NCI-H1105 treated with DMSO at 0.1 percent for 48 hours (cell line): ENCODE measurements around the gene TSHZ1.

ENCODE experiments used
- DNase-seq: peaks from one replicate; lab custom pipeline; 2025; lab: John Stamatoyannopoulos, UW

TSHZ1 gene

DNA sequence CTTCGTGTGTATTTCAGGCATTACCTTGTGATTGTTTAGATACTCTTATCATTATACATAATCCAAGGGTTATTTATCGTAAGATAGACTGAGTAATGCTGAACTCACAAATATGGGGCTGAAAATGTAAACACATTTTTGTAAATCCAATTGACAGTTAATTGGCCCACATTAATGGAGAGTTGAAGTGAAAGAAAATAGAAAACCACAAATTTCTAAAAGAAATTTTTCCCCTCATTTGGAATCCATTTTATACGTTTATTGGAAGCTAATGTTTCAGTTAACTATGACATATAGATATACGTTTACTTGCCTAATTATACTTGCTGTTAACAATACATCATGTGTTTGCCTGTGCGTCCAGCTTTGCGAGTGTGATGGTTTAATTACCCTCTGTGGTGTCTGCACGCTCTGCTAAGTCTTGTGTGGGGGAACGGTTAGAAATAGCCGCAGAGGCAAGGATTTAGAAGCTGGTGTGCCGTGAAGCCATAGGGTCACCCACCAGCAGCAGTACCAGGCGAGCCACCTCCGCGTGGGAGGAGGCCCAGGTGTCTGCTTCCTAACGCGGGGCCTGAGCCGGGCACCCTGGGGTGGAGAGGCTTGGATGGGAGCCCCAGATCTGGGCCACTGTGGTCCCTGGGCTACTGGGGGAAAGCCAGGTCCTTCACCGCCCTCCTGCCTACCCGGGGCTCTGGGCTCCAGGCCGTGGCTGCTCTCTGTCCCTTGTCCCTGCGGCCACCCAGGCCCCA lies 38.0 kb downstream of the TSHZ1 start:
- DNase-seq = no peak

DNA sequence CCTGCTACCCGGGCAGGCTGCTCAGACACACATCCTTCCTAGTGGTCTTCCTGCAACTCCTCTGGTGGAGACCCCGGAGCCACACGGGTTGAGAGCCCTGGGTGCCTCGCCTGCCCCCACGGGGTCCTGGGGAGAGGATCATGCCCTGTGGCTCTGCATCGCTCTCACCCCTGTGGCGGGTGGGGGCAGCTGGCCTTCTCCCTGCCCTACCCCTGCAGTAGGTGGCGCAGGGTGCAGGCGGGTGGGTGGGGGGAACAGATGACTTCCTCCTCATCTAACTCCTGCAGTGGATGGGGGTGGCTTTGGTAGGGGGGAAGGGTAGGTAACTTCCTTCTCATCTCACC lies 38.5 kb downstream of the TSHZ1 start:
- DNase-seq = no peak

DNA sequence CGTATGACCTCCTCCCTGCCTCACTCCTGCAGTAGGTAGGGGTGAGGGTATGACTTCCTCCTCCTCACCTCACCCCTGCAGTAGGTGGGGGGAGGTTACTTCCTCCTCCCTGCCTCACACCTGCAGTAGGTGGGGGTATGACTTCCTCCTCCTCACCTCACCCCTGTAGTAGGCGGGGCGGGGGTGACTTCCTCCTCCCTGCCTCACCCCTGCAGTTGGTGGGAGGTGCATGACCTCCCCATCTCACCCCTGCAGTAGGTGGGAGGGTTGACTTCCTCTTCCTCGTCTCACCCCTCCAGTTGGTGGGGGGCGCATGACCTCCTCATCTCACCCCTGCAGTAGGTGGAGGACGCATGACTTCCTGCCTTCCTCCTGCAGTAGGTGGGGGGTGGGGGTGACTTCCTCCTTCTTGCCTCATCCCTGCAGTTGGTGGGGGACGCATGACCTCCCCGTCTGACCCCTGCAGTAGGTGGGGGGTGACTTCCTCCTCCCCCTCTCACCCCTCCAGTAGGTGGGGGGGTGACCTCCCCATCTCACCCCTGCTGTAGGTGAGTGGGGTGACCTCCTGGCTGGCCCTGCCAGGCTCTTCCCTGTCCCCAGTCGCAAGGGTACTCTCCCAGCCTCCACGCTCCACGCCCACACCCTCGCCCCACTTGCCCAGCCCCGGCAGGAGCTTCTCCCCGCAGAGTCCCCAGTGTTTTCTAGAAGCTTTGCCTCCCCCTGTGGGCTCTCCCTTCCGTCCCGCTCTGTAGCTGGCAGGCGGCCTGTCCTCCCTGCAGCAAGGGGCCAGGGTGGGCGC lies 39.3 kb downstream of the TSHZ1 start:
- no peak for DNase-seq

DNA sequence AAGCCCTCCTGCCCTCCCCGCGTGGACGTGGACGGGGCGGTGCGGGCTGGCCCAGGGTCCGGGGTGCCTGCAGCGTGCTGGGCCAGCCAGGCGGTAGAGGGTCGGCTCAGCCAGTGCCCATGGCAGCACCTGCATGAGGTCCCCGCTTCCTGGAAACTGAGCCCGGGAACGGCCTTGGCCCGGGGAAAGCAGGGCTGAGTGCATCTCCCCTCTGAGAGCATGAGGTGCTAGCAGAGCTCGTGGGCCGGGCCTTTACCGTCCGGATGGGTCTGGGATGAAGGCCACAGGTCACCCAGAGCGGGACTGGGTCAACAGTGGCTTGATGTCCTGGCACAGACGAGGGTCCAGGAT lies 39.8 kb downstream of the TSHZ1 start:
- no peak for DNase-seq

DNA sequence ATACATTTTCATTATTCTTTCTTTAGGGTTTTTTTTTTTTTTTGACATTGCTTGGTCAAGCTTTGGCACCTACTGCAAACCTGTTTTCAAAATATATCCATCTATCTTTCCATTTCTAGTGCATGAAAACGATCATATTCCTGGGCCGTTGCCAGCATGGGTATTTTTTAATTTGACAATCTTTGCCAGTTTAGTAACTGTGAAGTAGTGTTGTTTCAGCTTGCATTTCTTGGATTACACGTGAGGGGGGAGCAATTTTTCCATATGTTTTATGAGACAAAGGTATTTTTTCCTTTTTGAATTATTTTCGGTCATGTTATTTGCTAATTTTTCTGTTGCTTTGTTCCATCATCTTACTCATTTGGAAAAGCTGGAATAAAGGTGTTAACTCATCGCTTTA lies 40.9 kb downstream of the TSHZ1 start:
- DNase-seq = no peak

DNA sequence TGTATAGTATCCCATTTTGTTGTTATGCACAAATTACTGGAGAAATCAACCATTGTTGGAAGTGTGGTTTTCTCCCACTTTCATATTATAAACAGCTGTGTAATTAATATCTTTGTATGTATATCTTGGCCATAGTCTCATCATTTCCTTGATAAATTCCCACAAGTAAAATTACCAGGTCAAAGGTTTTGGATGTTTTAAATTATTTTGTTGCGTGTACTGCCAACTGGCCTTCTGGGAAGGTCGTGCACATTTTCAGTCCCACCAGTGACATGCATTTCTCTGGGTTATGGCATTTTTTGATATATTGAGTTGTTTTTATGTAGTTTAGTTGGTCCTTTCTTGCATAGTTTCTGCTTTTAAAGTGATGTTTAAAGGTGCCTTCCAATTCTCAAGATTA lies 41.5 kb downstream of the TSHZ1 start:
- no peak for DNase-seq

DNA sequence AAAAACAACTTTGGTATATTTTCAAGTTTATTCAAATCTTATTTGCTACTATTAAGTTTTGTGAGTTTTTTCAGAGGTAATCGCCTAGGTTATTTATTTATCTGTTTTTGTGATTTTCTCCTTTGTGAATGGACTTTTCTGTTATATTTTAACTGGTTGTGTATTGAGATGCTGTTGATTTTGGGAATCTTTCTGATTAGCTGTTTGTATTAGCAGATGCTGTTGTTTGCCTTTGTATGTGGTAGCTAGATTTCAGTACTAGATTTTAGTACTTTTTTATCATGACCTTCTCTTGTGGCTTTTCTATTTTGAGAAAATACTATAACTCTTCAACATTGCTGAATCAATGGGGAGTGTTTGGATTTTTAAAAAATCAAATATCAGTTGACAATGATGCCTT lies 42.4 kb downstream of the TSHZ1 start:
- DNase-seq = no peak

DNA sequence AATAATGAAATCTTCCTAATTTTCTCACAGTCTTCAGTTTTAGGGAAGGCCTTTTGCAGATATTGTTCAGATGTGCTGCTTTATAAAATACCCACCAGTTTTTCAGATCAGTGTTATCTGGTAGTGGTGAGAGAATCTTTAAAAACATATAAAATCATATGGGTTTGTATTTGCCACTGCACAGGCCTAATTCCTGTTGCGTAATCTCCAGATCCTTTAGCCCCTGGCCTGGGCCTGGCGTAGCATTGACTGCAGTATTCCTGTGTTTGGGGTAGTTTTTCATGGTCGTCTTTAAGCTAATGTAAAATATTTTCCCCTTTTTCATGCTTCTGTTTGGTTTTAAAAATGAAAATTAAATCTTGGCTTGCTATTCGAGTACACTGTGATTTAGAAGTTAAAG lies 43.2 kb downstream of the TSHZ1 start:
- DNase-seq = no peak

DNA sequence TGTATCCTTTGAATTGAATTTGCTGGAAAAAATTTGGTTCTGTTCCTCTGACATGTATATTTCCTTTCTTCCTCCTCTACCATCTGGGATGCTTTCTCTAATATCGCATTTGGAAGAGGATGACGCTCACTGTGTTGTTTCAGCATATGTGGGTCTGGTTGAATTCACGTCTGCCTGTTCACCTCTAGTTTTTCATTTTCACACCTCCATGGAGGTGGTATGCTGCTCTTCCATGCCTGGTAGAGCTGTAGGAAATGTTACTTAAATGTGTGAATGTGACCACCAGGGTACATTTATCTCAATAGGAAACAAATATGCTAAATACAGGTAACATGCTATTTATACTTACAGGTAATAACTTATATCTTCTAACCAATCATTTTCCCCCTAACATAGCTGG lies 44.5 kb downstream of the TSHZ1 start:
- no peak for DNase-seq

DNA sequence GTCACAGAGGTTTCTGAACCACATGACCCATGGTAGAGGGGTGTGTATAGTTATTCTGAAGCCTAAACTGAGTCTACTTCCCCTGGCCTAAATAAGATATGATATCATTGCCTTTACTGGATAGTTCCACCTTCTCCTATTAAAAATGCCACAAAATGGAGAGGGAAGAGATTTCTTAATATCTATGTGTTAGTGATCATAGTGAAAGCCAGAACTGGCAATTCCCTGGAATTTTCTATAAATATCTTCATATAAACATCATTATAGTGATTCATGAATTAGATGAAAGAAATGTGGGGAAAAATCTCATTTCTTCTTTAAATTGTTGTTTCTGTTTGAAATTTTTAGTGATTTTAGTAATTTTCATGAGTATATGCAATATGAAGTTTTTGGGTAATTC lies 45.8 kb downstream of the TSHZ1 start:
- DNase-seq = no peak

DNA sequence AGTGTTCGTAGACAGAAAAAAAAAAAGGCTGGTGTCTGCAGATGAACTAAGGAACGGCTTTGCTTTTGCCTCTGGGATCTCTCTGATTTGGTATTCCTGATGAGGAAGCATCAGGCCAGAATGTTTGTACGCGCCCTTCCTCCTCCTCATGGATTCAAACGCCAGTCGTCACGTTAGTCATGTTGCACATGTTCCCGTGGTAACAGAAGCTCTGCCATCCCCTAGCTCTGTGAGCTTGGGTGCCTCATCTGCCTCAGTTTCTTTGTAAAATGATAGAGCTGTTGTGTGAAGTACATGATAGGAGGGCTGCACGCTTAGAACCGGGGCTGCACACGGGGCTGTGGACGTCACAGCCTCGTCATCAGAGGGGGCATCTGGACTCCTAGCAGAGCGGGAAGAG lies 47.0 kb downstream of the TSHZ1 start:
- no peak for DNase-seq

DNA sequence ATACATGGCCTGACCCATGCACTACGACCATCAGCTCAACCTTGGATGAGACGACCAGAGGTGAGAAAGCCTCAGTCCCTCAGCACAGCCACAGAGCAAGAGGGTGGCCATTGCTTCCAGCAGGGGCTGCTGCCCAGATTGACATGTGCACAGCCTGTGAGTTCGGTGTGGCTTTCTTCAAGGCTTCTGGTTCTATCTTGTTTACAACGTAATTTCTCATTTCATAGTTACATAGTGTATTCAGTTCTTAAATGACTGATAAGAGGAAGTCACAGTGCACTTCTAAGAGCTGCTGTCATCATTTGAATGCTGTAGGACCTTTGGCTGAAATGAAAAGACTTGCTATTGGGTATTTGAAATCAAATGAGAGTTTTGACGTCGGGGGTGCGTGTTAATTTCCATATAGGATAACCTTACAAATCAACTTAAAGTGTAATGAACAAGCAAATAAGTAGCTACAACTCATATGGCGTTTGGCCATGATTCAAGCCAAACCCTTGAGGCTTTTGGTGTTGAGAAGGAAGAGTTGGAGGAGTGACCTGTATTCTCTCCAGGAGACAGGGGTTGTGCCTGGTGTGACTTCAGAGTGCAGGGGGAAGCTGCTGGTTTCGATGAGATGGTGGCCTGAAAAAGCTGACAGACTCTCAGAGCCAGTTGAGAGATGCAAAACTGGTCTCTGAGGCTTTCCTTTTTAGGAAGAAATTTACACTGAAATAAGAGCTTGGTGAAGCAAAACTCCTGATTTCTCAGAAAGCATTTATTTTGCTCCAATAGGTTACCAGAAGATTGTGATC lies 51.0 kb downstream of the TSHZ1 start:
- DNase-seq = no peak

DNA sequence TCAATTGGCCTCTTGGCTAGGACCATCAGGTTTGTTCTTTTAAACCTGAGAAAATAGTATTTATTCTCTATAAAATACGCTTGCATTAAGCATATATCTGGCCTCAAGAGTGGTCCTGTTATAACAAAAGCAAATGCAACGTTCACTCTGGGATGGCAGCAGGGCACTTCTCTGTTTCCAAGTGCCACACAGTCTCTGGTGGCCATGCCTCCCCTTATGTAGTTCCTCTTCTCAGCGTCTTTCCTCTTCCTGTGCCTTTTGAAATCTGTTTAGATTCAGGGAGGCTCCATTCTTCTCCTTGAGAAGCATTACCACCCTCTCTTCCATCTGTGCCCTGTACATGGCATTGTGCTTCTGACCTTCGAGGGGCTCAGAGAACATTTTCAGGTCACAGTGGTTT lies 51.9 kb downstream of the TSHZ1 start:
- DNase-seq = no peak

DNA sequence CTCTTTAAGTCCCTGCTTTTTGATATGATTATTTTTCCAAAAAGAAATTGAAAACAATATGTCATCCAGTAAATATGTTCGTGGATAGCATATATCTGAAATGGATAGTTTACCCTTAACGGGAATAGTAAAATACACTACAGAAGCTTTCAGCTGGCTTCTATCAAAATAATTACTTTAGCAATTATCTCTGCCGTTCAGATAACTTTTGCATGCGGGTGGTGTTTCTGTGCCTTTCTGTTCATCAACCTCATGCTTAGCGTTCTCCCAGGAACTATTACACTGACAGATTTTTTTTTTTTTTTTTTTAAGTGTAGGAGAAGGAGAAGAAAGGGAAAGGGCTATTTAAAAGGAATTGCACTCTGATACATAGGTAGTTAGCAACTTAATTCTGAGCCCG lies 53.6 kb downstream of the TSHZ1 start:
- DNase-seq = peak; percentile 30

DNA sequence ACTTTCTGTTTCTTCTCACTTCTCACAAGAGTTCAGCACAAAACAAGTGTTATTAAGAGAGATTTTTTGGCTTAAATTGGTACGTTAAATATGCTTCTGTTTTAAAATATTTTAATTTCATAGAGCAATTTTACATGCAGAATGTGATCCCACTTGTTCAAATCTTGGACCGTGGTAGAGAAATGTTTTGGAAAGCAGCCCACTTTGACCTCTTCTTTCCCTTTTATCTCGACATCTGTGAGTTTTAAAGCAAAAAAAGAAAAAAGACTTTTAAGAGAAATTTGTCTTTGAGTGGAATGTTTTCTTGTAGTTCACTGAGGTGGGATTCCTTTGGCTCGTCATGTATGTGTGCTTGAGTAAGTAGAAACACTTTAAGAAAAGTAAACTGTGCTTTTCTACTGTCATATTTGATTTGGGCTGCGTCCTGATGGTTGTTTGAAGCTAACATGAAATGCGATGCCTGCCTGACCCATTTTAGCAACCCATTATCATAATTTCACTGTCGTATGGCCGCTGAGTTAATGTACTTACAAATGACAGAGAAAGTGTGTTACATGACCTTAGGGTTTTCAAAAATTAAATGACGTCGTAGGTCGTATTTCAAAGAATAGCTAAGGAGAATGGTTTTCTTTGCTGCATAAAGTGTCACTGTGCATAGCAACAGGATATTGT lies 54.5 kb downstream of the TSHZ1 start:
- DNase-seq = peak; percentile 17

DNA sequence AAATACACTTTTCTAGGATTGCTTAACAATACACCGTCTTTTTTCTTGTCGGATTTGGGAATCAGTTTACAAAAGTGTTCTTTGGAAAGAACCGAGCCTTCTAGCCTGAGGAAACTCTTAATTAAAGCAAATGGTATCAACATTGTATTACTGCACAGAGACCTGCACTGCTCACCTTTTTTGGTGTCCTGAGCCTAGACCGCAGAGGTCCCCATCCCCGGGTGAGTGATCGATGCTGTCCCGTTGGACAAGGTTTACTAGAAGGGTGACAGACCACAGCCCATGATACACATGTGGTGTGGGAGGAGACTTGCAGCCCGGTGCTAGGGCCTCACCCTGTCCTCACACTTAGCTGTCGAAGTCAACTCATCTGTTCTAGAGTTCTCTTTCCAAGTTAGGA lies 55.3 kb downstream of the TSHZ1 start:
- DNase-seq = no peak

DNA sequence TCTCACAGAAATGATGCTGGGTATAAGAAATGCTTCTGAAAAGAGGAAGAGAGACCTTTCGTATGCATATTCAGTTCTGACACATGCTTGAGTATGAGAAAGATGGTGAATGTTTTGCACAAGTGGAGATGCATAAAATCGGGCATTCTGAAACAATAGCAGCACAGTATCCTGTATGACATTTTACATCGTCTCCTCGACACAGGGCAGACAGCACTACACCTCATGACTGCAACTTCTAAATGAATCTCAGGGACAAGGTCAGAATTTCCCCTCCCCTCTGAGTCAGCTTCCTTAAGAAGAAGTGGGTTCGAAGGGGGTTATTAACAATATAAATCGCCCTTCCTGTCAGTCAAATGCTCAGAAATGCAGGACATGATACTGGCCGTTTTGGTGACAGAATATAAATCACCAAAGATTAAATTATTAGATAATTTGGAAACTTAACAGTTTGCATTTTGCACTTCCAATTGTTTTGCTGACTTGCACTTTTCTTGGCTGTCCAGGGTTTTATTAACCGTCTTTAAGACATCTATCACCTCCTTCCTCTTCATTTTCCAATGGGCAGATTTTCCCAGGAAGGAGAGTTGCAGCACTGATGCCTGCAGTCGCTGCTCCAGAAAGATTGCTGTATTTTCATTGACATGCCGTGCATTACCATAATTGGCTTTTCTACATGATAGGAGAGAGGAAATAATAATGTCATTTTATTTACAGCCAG lies 57.2 kb downstream of the TSHZ1 start:
- DNase-seq = no peak

DNA sequence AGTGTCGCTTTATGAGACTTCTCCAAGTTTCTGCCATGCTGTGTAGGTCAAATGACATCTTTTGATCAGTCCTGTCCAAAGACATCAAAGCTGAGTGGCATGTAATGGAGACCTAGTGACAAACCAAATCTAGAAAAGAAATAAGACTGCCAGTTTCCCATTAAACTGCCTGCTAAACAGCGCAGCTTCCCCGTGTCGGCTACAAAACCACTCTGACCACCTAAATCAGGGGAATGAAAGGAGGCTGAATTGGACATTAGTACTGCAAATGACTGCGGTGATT lies 57.7 kb downstream of the TSHZ1 start:
- no peak for DNase-seq

DNA sequence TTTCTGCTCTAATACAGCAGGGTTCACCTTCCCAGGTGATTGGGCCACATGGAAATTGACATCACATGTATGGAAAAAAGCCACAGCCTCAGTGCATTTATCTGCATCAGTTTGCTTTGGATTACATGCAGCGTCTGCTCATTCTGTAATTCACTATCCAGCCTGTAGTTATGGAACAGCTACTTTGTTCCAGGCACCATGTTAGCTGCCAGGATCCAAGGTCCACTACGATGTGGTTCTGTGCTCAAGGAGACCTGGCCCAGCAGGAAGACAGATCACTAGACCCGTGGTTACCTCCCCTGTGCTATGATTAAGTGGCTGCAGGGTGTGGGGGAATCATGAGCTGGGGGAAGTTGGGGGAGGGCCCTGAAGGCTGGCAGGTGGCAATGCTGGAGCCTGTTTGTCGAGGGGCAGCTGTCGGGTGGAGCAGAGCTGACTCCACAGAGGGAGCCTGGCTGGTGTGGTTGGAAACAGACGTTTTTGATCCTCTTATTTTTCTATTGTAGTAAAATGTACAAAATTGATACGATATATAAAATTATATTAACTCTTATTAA lies 58.6 kb downstream of the TSHZ1 start:
- peak; percentile 73 for DNase-seq

DNA sequence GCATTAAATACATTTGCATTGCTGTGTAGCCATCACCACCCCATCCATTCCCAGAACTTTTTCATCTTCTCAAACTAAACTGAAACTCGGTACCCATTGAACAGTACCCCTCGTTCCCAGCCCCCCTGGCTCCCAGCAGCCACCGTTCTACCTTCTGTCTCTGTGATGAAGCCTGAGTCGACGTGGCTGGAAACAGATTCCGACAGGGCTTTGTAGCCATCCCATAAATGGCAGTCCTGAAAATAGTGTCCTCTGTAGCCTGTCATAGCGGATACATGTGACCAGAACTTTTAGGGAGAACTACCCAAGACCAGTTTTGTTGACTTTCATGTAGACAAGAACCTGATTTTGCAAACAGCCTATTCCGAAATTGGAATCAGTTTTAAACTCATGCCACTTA lies 59.1 kb downstream of the TSHZ1 start:
- DNase-seq = no peak

DNA sequence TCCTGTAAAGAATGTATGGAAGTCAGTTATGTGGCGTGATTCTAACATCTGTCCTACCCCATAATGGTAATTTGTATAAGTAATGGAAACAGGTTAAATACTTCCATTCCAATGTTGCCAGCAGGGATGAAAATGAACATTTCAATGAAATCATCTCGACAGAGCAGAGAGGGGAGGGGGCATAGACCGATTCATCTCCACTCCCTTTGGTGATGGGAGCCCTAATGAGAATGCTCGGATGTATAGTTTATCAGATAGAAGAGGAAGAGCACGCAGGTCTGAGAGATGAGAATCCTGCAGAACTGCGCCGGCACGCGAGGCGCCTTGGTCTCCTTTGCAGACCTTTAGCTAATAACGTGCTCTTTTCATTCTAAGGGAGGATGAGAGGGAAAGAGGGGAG lies 61.4 kb downstream of the TSHZ1 start:
- DNase-seq = no peak

DNA sequence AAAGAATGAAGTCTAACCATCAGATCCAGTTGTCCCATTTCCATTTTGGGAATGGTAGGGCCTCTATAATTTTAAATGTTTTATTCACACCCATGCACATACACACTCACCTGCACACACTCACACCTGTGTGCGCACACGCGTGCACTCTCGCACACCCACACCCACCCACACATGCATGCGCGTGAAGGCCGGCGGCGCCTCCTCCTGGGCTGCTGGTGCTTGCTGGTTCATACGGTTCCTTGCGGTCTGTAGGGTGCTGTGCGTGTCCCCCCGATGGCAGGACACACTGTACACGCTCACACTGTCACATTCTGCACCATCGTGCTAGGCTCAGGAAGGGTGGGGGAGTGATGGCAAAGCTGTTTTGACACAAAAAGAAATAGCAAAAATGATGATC lies 63.2 kb downstream of the TSHZ1 start:
- no peak for DNase-seq
